Esophagus squamous epithelium (tissue), 5 donors: Measurements from ENCODE around the gene ADGRV1. TPM values are rescaled to one million over a fixed set of nuclear protein-coding genes. Genes with fewer than 3 reads are reported as not detected.

Source experiments
- DNase-seq: peaks from one replicate; lab custom pipeline; 2025; lab: John Stamatoyannopoulos, UW
- H3K27ac ChIP-seq, 4 donors: fragments of 200-600 bp; sonication (generic); one replicate each; pipeline ENCODE4 v1.5.1; 2016 to 2019; ENCODE audit warnings: mild to moderate bottlenecking in 1 of 4
- H3K27me3 ChIP-seq, 4 donors: fragments of 200-600 bp; sonication (generic); 1 replicate in 3 of 4; 2 replicates in 1 of 4; pipeline versions ENCODE4 v1.5.1 to v1.6.0; 2017 to 2021; ENCODE audit warnings: antibody characterized with exemption in 1 of 4
- H3K36me3 ChIP-seq, 3 donors: fragments of 200-600 bp; sonication (generic); one replicate each; pipeline ENCODE4 v1.5.1; 2016 to 2019
- H3K4me1 ChIP-seq, 3 donors: fragments of 200-600 bp; sonication (generic); one replicate each; pipeline ENCODE4 v1.5.1; 2017 to 2019
- H3K4me3 ChIP-seq, 4 donors: fragments of 200-600 bp; sonication (generic); 1 replicate in 3 of 4; 2 replicates in 1 of 4; pipeline ENCODE4 v1.5.1; 2016 to 2019; ENCODE audit warnings: mild to moderate bottlenecking in 2 of 4, moderate library complexity in 1 of 4
- H3K9me3 ChIP-seq, 3 donors: fragments of 200-600 bp; sonication (generic); one replicate each; pipeline ENCODE4 v1.5.1; 2016 to 2019
- POLR2A ChIP-seq, 4 donors: fragments of 450-650 bp; IDR thresholded peaks; one replicate each; pipeline ENCODE4 v1.6.1; 2017; ENCODE audit warnings: antibody characterized with exemption in 4 of 4, mild to moderate bottlenecking in 4 of 4, moderate library complexity in 3 of 4
- WGBS, 2 donors: methylation state at CpG; one replicate each; pipeline ENCODE4 v1.1.5; 2018; 5-methylcytosine and 5-hydroxymethylcytosine counted together
- intact Hi-C: fragments of 100-400 bp; cut with DNase I; formaldehyde crosslinking; loops from one replicate; pipeline ENCODE4 v1.15.0; 2022
- total RNA-seq, 4 donors: library from RNA; depleted of rRNA; stranded (reverse); fragments of >200 nt; gene quantifications; one replicate each; pipeline ENCODE4 v1.1.0, GENCODE V29; 2016
- TF ChIP-seq, protein P1 (sequence below), 6 experiments: fragments of 450-650 bp in 4 of 6; fragments of 200-600 bp in 2 of 6; sonication (generic) in 2 of 6; IDR thresholded peaks; one replicate each; pipeline ENCODE4 v1.5.1; 2016 to 2019; ENCODE audit warnings: antibody characterized with exemption in 6 of 6, mild to moderate bottlenecking in 4 of 6, moderate library complexity in 4 of 6
- donor health status: DM: yes; HTN: yes; CAD: no.

The ADGRV1 gene
- total RNA-seq, 4 donors from 2014 or later = 1.9 to 14.1 (median 4.0) TPM

DNA sequence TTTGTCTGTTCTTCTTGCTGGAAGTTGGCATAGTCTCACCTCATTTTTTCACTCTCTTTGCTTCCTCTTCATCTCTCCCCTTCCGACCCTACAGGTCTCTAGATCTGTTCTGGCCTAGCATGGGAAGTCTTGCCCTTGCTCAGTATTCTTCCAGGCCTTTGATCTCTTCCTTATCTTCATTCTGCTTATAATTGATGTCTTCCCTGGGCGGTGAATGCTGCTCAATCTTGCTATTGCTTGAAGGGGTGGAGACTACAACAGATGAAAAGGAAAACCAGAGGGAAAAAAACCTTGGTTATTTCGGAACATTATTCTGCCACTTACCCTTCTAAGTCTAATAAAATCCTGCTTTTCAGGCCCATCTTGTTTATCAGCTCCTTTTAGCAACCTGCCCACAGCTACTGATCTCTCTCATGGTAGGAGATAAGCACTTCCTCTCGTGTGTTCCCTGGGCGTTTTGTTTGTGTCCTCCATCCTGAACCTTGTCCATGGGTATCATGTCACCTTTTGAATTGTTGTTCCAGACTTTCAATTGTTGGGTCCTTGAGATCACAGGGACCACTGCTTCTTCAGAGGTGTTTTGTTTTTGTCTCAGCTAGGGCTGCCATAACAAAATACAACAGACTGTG, 375.6 kb downstream of the ADGRV1 start:
- TF ChIP-seq POLR2A (IDR thresholded peaks at IDR 0.05) = no peak
- TF ChIP-seq, protein P1, sequence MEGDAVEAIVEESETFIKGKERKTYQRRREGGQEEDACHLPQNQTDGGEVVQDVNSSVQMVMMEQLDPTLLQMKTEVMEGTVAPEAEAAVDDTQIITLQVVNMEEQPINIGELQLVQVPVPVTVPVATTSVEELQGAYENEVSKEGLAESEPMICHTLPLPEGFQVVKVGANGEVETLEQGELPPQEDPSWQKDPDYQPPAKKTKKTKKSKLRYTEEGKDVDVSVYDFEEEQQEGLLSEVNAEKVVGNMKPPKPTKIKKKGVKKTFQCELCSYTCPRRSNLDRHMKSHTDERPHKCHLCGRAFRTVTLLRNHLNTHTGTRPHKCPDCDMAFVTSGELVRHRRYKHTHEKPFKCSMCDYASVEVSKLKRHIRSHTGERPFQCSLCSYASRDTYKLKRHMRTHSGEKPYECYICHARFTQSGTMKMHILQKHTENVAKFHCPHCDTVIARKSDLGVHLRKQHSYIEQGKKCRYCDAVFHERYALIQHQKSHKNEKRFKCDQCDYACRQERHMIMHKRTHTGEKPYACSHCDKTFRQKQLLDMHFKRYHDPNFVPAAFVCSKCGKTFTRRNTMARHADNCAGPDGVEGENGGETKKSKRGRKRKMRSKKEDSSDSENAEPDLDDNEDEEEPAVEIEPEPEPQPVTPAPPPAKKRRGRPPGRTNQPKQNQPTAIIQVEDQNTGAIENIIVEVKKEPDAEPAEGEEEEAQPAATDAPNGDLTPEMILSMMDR (IDR thresholded peaks at IDR 0.05) = no peak
- H3K4me3 ChIP-seq = no peak overlapping the region
- no peaks in the 10 kb centered on the region for H3K27me3 ChIP-seq
- intact Hi-C loops = loop anchor here (10.0 kb wide), 2 partner anchors 59 to 451 kb away; partner anchors contain the start of gene ARRDC3
- H3K9me3 ChIP-seq = no peaks in the 10 kb centered on the region
- H3K27ac ChIP-seq = no peak overlapping the region
- no peaks in the 10 kb centered on the region for H3K36me3 ChIP-seq
- WGBS, 2 donors = 79 to 85% methylated on average over 5 of the region's 5 CpGs
- no peak for DNase-seq
- H3K4me1 ChIP-seq = peaks cover 0 to 16% (median 0%) of the 10 kb centered on the region in 3 donors

DNA sequence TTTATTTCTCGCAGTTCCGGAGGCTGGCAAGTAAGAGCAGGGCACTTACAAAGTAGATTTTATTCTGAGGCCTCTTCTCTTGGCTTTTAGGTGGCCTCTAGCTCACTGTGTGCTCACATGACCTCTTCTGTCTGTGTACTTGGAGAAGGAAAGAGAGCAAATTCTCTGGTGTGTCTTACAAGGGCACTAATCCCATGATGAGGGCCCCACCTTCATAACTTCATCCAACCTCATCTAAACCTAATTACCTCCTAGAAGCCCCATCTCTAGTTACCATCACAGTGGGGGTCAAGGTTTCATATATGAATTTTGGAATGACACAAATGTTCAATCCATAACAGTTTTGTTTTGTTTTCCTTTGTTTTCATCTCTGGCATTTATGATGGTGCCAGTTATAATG, 376.1 kb downstream of the ADGRV1 start:
- peaks cover 0 to 21% (median 0%) of the 10 kb centered on the region in 3 donors for H3K4me1 ChIP-seq
- no peak overlapping the region for H3K4me3 ChIP-seq
- no peaks in the 10 kb centered on the region for H3K9me3 ChIP-seq
- no peaks in the 10 kb centered on the region for H3K36me3 ChIP-seq
- no peak overlapping the region for H3K27ac ChIP-seq
- intact Hi-C loops = loop anchor here (10.0 kb wide), 2 partner anchors 60 to 450 kb away; partner anchors contain the start of gene ARRDC3
- 88 to 100% methylated on average over 2 of the region's 2 CpGs for whole genome bisulfite sequencing, 2 donors
- no peak for DNase-seq
- no peaks in the 10 kb centered on the region for H3K27me3 ChIP-seq
- no peak for TF ChIP-seq POLR2A (IDR thresholded peaks at IDR 0.05)
- TF ChIP-seq, protein P1 (IDR thresholded peaks at IDR 0.05) = no peak

DNA sequence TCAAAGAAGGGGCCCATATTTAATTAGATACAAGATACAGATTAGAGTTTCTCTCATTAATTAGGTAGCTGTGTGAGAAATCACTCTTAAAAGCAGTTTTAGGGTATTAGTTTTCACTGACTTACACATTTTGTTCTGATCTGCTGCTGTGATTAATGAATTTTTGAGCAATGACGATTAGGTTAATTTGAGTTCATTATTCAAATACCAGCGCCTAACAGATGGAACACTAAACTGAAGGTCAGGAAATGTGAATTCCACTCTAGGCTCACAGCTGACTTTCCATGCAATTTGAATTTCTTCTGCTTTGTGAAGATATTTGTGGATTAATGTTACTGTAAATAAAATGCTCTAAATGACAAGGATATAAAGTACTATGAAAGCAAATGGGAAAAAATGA, 380.6 kb downstream of the ADGRV1 start:
- 56 to 63% methylated on average over 2 of the region's 2 CpGs for WGBS, 2 donors

DNA sequence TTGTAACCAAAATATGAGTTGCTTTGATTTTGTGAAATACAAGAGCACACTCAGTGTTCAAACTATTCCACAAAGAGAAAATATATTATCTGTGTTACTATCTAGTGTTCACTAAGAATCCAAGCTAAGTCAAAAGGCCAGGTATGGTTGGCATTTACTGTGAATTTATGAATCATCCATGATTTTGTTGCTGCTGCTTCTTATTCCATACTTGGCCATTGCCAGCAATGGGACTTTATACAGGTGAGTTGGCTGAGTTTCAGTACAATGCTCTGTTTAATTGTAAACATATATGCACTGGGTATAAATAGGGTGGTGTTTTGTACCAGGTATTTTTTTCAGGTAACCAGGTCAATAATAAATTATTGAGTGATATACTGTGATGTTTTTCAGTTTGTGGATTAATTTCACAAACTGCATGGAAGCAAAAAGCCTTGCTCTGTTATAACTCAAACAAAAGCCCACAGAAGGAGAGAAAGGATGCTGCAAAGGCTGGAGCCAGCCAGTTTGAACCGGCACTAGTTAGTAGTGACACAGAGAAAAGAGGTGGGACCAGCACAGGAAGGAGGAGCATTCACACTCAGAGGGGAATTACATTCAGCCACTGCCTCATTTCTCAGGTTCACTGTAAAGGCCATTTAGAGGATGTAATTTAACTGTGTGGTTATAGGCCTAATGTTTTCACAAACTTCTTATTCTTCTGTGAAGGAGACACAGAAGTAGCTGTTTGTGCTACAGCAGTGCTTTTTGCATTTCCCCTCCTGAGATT, 381.8 kb downstream of the ADGRV1 start:
- H3K27me3 ChIP-seq = no peaks in the 10 kb centered on the region
- peak overlapping the region in 2 of 4 donors; percentile 23 to 24 for H3K27ac ChIP-seq
- no peak for DNase-seq
- H3K4me1 ChIP-seq = peaks cover 0 to 29% (median 3%) of the 10 kb centered on the region in 3 donors
- TF ChIP-seq POLR2A (IDR thresholded peaks at IDR 0.05) = no peak
- TF ChIP-seq, protein P1 (IDR thresholded peaks at IDR 0.05) = no peak
- WGBS, 2 donors = 0 to 25% methylated on average over 1 of the region's 1 CpG
- H3K4me3 ChIP-seq = no peak overlapping the region
- no peaks in the 10 kb centered on the region for H3K36me3 ChIP-seq
- H3K9me3 ChIP-seq = no peaks in the 10 kb centered on the region
- intact Hi-C loops = no loop called here

More for the DNA sequence above, 380.6 kb downstream of the ADGRV1 start:
- TF ChIP-seq POLR2A (IDR thresholded peaks at IDR 0.05) = no peak
- TF ChIP-seq, protein P1 (IDR thresholded peaks at IDR 0.05) = no peak
- Histone ChIP-seq H3K27me3 (no peaks in the 10 kb centered on the region), H3K4me1 (peaks cover 0 to 29% (median 3%) of the 10 kb centered on the region in 3 donors), H3K9me3 (no peaks in the 10 kb centered on the region), H3K4me3 (no peak overlapping the region), H3K36me3 (no peaks in the 10 kb centered on the region), H3K27ac (peak overlapping the region in 2 of 4 donors; percentile 4 to 23)
- no peak for DNase-seq
- intact Hi-C loops = loop anchor here (10.0 kb wide), 2 partner anchors 64 to 446 kb away; partner anchors contain the start of gene ARRDC3
